Skeletal muscle satellite cell (primary cell): ENCODE measurements around the gene EFL1.

ENCODE experiments used
- H3K27me3 ChIP-seq: 2 replicates; pipeline ENCODE4 v1.7.0; 2013; ENCODE audit warnings: low read length; ENCODE audit not compliant: control insufficient read depth, insufficient read depth
- H3K36me3 ChIP-seq: 2 replicates; pipeline ENCODE4 v1.7.0; 2013; ENCODE audit warnings: mild to moderate bottlenecking, control low read depth, low read length; ENCODE audit not compliant: insufficient read depth
- H3K4me1 ChIP-seq: 2 replicates; pipeline ENCODE4 v1.7.0; 2013; ENCODE audit warnings: low read length; ENCODE audit not compliant: control insufficient read depth, insufficient read depth
- H3K4me2 ChIP-seq: 2 replicates; pipeline ENCODE4 v1.7.0; 2013; ENCODE audit warnings: mild to moderate bottlenecking, low read length
- H3K4me3 ChIP-seq: 2 replicates; pipeline ENCODE4 v1.7.0; 2013; ENCODE audit warnings: low read length
- H3K9ac ChIP-seq: 2 replicates; pipeline ENCODE4 v1.7.0; 2013; ENCODE audit warnings: mild to moderate bottlenecking, low read depth, low read length, moderate library complexity
- H3K9me3 ChIP-seq: replicated peaks from 2 replicates; pipeline ENCODE4 v1.7.0; 2013; ENCODE audit warnings: mild to moderate bottlenecking, control low read depth, low read length
- small RNA-seq: library from RNA; depleted of rRNA; stranded (forward); fragments of <200 nt; gene quantifications from one replicate; pipeline ENCODE3, GENCODE V24; 2012

Gene EFL1

GRCh38 chr15:82091636-82092140 lies 170.8 kb downstream of the EFL1 start:
- H3K27me3 ChIP-seq, result no peaks in the 10 kb centered on the region
- H3K4me2 ChIP-seq, result no peak overlapping the region
- H3K4me3 ChIP-seq, result no peak overlapping the region
- H3K4me1 ChIP-seq, result peaks cover 8% of the 10 kb centered on the region
- H3K36me3 ChIP-seq, result no peaks in the 10 kb centered on the region
- H3K9me3 ChIP-seq, result peaks cover 3% of the 10 kb centered on the region
- no peak overlapping the region for H3K9ac ChIP-seq

DNA sequence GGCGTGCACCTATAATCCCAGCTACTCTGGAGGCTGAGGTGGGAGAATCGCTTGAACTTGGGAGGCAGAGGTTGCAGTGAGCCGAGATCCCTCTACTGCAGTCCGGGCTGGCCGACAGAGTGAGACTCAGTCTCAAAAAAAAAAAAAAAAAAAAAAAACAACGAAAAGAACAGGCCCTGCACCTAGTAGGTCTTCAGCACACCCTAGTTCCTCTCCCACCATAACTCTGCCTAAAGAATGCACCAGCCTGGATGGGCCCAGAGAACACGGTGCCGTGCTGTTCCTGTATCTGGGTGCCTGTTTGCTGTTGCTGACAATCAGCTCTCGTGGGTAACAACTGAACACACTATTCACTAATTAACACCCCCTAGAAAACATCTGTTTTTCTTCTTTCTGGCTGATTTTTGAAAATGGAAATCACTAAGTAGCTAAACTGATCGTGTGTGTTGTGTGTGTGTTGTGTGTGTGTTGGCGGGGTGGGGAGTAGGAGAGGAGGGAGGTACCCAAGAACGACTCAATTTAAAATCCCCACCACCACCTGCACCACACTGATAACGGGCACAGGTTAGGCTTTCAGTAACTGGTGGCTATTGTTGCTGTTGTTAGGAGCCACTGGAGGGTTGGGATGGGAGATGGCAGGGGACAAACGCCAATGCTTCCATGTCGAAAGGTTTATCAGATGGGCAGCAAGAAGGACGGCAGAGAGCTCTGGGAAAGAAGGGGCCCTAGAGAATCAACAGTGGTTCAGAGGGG lies 176.1 kb downstream of the EFL1 start:
- Histone ChIP-seq H3K4me1 (peaks cover 11% of the 10 kb centered on the region), H3K9ac (no peak overlapping the region), H3K4me3 (no peak overlapping the region)

GRCh38 chr15:82081914-82082762 lies 180.4 kb downstream of the EFL1 start:
- Histone ChIP-seq H3K27me3 (no peaks in the 10 kb centered on the region), H3K36me3 (no peaks in the 10 kb centered on the region), H3K4me3 (no peak overlapping the region), H3K4me1 (peaks cover 11% of the 10 kb centered on the region), H3K9me3 (no peaks in the 10 kb centered on the region), H3K9ac (peak overlapping the region; percentile 56), H3K4me2 (peak overlapping the region; percentile 40)

More for the DNA sequence above, 176.1 kb downstream of the EFL1 start:
- Histone ChIP-seq H3K9me3 (no peaks in the 10 kb centered on the region), H3K4me2 (no peak overlapping the region), H3K36me3 (no peaks in the 10 kb centered on the region), H3K27me3 (no peaks in the 10 kb centered on the region)

DNA sequence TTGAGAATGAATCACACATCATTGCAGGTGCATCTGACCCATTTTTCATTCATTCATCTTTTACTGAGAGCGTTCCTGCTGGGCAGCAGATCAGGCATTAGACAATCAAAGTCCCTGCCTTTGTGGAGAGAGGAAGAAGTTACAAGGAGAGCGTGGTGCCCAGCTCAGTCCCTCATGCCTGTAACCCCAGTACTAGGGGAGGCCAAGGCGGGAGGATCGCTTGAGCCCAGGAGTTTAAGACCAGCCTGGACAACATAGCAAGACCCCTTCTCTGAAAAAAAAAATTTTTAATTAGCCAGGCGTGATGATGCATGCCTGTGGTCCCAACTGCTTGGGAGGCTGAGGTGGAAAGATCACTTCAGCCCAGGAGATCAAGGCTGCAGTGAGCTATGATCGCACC lies 181.8 kb downstream of the EFL1 start:
- Histone ChIP-seq H3K4me3 (no peak overlapping the region), H3K9me3 (no peaks in the 10 kb centered on the region), H3K4me2 (no peak overlapping the region), H3K36me3 (no peaks in the 10 kb centered on the region), H3K4me1 (peaks cover 11% of the 10 kb centered on the region), H3K27me3 (no peaks in the 10 kb centered on the region), H3K9ac (no peak overlapping the region)

Small RNA genes lying within 50 kb of the gene (small RNA-seq; reads per million reads assigned to genes)
- 0.35 reads per million for gene RNU1-77P
